HEK293 (cell line): Measurements from ENCODE around the gene THAP4.

Source experiments
- CTCF ChIA-PET: fragments of 350-600 bp; formaldehyde crosslinking; extraction: SDS; loops from one replicate; lab custom pipeline; 2021; ENCODE audit warnings: antibody characterized with exemption; lab: Yijun Ruan, JAX
- POLR2A ChIA-PET: fragments of 300-600 bp; formaldehyde crosslinking; extraction: SDS; loops from one replicate; lab custom pipeline; 2020; ENCODE audit warnings: antibody characterized with exemption, inconsistent platforms; lab: Yijun Ruan, JAX
- H3K27ac ChIP-seq: fragments of 200-500 bp; sonication (Bioruptor generic); 2 replicates; pipeline ENCODE4 v1.5.1; 2014; ENCODE audit warnings: low read depth, low read length, control low read depth, inconsistent platforms; ENCODE audit errors: extremely low read depth
- H3K36me3 ChIP-seq, 2 experiments: fragments of 200-500 bp in 1 of 2; sonication (Bioruptor generic) in 1 of 2; 1 replicate in 1 of 2; 2 replicates in 1 of 2; pipeline ENCODE4 v1.5.1; 2014 to 2017; ENCODE audit warnings: inconsistent platforms in 2 of 2, low read length in 2 of 2; ENCODE audit not compliant: control insufficient read depth in 2 of 2, insufficient read depth in 1 of 2
- H3K4me1 ChIP-seq: fragments of 200-500 bp; sonication (Bioruptor generic); 2 replicates; pipeline ENCODE4 v1.5.1; 2014; ENCODE audit warnings: mild to moderate bottlenecking, low read length, inconsistent platforms; ENCODE audit not compliant: control insufficient read depth, insufficient read depth
- H3K4me3 ChIP-seq: 2 replicates; pipeline ENCODE4 v1.5.1; 2011; ENCODE audit warnings: low read depth, mild to moderate bottlenecking, control low read depth, low read length, moderate library complexity
- H3K9me3 ChIP-seq: fragments of 200-500 bp; sonication (Bioruptor generic); 2 replicates; pipeline ENCODE4 v1.5.1; 2014; ENCODE audit warnings: low read depth, low read length, inconsistent platforms; ENCODE audit not compliant: control insufficient read depth, insufficient read depth
- CTCF ChIP-seq: fragments of 450-650 bp; formaldehyde crosslinking; IDR thresholded peaks from 2 replicates; pipeline ENCODE4 v1.5.1; 2016; ENCODE audit warnings: missing biosample characterization, missing genetic modification characterization
- KLF10 ChIP-seq: fragments of 450-650 bp; IDR thresholded peaks from 2 replicates; pipeline ENCODE4 v1.5.1; 2018; ENCODE audit warnings: missing biosample characterization, mild to moderate bottlenecking, missing genetic modification characterization
- ZEB2 ChIP-seq: fragments of 450-650 bp; formaldehyde crosslinking; IDR thresholded peaks from 2 replicates; pipeline ENCODE4 v1.5.1; 2016; ENCODE audit warnings: missing biosample characterization, missing genetic modification characterization
- ZNF140 ChIP-seq: fragments of 450-650 bp; formaldehyde crosslinking; IDR thresholded peaks from 2 replicates; pipeline ENCODE4 v1.5.1; 2016; ENCODE audit warnings: missing biosample characterization, missing genetic modification characterization
- ZNF214 ChIP-seq: fragments of 450-650 bp; formaldehyde crosslinking; IDR thresholded peaks from 2 replicates; pipeline ENCODE4 v1.5.1; 2017; ENCODE audit warnings: missing biosample characterization, mild to moderate bottlenecking, missing genetic modification characterization, borderline replicate concordance
- ZNF221 ChIP-seq: fragments of 450-650 bp; formaldehyde crosslinking; IDR thresholded peaks from 2 replicates; pipeline ENCODE4 v1.5.1; 2017; ENCODE audit warnings: missing biosample characterization, missing genetic modification characterization, borderline replicate concordance
- ZNF426 ChIP-seq: fragments of 450-650 bp; formaldehyde crosslinking; IDR thresholded peaks from 2 replicates; pipeline ENCODE4 v1.5.1; 2017; ENCODE audit warnings: missing biosample characterization, missing genetic modification characterization, mild to moderate bottlenecking, inconsistent platforms, moderate library complexity
- ZNF530 ChIP-seq: fragments of 450-650 bp; formaldehyde crosslinking; IDR thresholded peaks from 2 replicates; pipeline ENCODE4 v1.5.1; 2016; ENCODE audit warnings: low read depth, missing biosample characterization, missing genetic modification characterization
- ZNF560 ChIP-seq: fragments of 450-650 bp; formaldehyde crosslinking; IDR thresholded peaks from 2 replicates; pipeline ENCODE4 v1.5.1; 2017; ENCODE audit warnings: missing biosample characterization, missing genetic modification characterization, borderline replicate concordance
- ZNF571 ChIP-seq: fragments of 450-650 bp; formaldehyde crosslinking; IDR thresholded peaks from 2 replicates; pipeline ENCODE4 v1.5.0; 2017; ENCODE audit warnings: missing biosample characterization, missing genetic modification characterization
- ZNF600 ChIP-seq: fragments of 450-650 bp; formaldehyde crosslinking; IDR thresholded peaks from 2 replicates; pipeline ENCODE4 v1.5.1; 2016; ENCODE audit warnings: missing biosample characterization, missing genetic modification characterization
- ZNF660 ChIP-seq: fragments of 450-650 bp; IDR thresholded peaks from 2 replicates; pipeline ENCODE4 v1.5.1; 2018; ENCODE audit warnings: missing biosample characterization, mild to moderate bottlenecking, missing genetic modification characterization
- ZNF777 ChIP-seq: fragments of 450-650 bp; formaldehyde crosslinking; IDR thresholded peaks from 2 replicates; pipeline ENCODE4 v1.5.1; 2017; ENCODE audit warnings: missing biosample characterization, missing genetic modification characterization, borderline replicate concordance
- ZSCAN4 ChIP-seq: fragments of 450-650 bp; formaldehyde crosslinking; IDR thresholded peaks from 2 replicates; pipeline ENCODE4 v1.5.1; 2017; ENCODE audit warnings: missing biosample characterization, missing genetic modification characterization
- TF ChIP-seq, protein P1 (sequence below): fragments of 450-650 bp; formaldehyde crosslinking; IDR thresholded peaks from 2 replicates; pipeline ENCODE4 v1.5.1; 2016; ENCODE audit warnings: missing biosample characterization, missing genetic modification characterization

Gene THAP4

DNA sequence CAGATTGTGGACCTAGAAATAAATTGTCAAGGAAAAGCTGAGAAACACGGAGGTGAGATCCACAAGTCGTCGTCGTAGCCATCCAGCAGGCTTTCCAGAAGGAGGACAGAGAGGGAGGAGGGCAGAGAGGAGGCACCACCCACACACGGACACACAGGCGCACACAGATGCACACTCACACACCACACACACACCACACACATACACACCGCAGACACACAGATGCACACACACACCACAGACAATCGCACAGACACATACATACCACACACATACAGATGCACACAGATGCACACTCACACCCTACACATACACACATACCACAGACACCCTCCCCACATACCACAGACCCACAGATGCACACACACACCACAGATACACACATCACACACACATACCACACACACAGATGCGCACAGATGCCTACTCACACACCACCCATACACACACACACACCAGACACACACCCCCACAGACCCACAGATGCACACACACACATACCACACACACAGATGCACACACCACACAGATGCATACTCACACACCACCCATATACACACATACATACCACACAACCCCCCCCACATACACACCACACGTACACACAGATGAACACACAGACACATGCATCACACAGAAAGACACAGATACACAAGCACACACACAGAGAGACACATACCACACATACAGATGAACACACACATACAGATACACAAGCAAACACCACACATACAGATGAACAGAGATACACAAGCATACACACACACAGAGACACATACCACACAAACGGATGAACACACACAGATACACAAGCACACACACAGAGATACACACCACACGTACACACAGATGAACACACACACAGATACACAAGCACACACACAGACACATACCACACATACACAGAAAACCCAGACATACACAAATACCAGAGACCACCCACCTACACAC lies 91.2 kb downstream of the THAP4 start (continued):
- TF ChIP-seq ZSCAN4 (peak; percentile 51), ZNF214 (tag by site-specific recombination) (no peak)

DNA sequence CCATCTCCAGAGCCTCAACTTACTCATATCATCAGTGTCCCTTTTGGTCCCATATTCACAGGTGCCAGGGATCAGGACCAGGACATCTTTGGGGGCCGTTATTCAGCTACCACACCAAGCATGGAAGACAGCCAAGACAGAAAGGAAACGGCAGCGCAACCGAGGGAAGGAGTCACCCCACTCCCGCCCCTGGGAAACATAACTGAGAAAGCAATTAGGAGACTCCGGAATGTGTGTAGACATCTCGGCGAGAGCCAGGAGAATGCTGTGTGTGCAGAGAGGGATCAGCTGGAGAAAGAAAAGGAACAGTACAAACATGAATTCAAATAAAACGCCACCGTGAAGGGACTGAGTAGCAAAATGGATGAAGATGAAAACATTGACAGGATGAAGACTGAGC lies 91.9 kb downstream of the THAP4 start:
- Histone ChIP-seq H3K4me3 (no peak overlapping the region), H3K4me1 (peaks cover 4% of the 10 kb centered on the region), H3K27ac (no peak overlapping the region), H3K36me3 (no peaks in the 10 kb centered on the region), H3K9me3 (no peaks in the 10 kb centered on the region)
- TF ChIP-seq ZNF140 (no peak), ZNF600 (tag by site-specific recombination) (0 out of 2 replicates have a peak, but pooled peaks have one; percentile 72)
- ChIA-PET CTCF (no interaction called here), POLR2A (no interaction called here)

- no peaks in the 10 kb centered on the region for H3K9me3 ChIP-seq
- H3K4me3 ChIP-seq: no peak overlapping the region
- H3K4me1 ChIP-seq: peaks cover 4% of the 10 kb centered on the region; the same call in 1 of the 2 replicates
- no peak overlapping the region for H3K27ac ChIP-seq
- H3K36me3 ChIP-seq: no peaks in the 10 kb centered on the region
- TF ChIP-seq CTCF (tag by site-specific recombination) (no peak), ZEB2 (tag by site-specific recombination) (no peak), ZNF221 (tag by site-specific recombination) (no peak), ZNF426 (tag by site-specific recombination) (no peak), ZNF660 (tag by site-specific recombination) (no peak), ZNF530 (tag by site-specific recombination) (no peak), ZNF560 (no peak), ZNF571 (tag by site-specific recombination) (no peak), KLF10 (tag by site-specific recombination) (no peak), ZNF777 (tag by site-specific recombination) (no peak)
- TF ChIP-seq, protein P1, sequence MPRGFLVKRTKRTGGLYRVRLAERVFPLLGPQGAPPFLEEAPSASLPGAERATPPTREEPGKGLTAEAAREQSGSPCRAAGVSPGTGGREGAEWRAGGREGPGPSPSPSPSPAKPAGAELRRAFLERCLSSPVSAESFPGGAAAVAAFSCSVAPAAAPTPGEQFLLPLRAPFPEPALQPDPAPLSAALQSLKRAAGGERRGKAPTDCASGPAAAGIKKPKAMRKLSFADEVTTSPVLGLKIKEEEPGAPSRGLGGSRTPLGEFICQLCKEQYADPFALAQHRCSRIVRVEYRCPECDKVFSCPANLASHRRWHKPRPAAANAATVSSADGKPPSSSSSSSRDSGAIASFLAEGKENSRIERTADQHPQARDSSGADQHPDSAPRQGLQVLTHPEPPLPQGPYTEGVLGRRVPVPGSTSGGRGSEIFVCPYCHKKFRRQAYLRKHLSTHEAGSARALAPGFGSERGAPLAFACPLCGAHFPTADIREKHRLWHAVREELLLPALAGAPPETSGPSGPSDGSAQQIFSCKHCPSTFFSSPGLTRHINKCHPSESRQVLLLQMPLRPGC: no peak
- CTCF ChIA-PET: interaction anchor here (0.5 kb wide), 1 partner anchor 191 kb away, joined by 3 read pairs; no protein-coding TSS in a partner anchor
- POLR2A ChIA-PET: no interaction called here
Observed at GRCh38 chr2:241542278-241542605, 94.7 kb downstream of the THAP4 start.
